ENCODE data around the gene CLN5.

- no peak for TF ChIP-seq CTCF (conservative IDR thresholded peaks at IDR 0.05; ENCODE audit: low read depth, low read length)
- TF ChIP-seq RFX5 (IDR thresholded peaks at IDR 0.05; ENCODE audit: low read depth, low read length): no peak
- no peak for TF ChIP-seq POLR2A (IDR thresholded peaks at IDR 0.05; ENCODE audit: low read depth, low read length)
Measured at GRCh38 chr13:76983676-76984075, 8.2 kb upstream of the CLN5 start.
